T-cell (primary cell): ENCODE results near the gene CALML5. TPM values are rescaled to one million over a fixed set of nuclear protein-coding genes. Genes with fewer than 3 reads are reported as not detected.

Experiments used
- ATAC-seq, 4 experiments: fragments of 200-7000 bp in 3 of 4; fragments of 150-1000 bp in 1 of 4; cut with Tn5 transposase; replicated peaks in 1 of 4; 1 replicate in 3 of 4; 2 replicates in 1 of 4; pipeline ENCODE4 v1.10.0; 2021; ENCODE audit warnings: moderate library complexity in 3 of 4, mild to moderate bottlenecking in 2 of 4, moderate number of reproducible peaks in 1 of 4
- CTCF ChIA-PET, 2 donors: fragments of 300-600 bp; sonication (Branson Sonifier 250); formaldehyde crosslinking; loops; one replicate each; lab custom pipeline; 2022; ENCODE audit warnings: antibody characterized with exemption in 2 of 2; lab: Charles Lee
- POLR2A ChIA-PET, 2 donors: fragments of 300-600 bp; sonication (Branson Sonifier 250); formaldehyde crosslinking; loops; one replicate each; lab custom pipeline; 2022; ENCODE audit warnings: antibody characterized with exemption in 2 of 2; lab: Charles Lee
- DNase-seq, 35 experiments: peaks; one replicate each; pipeline versions ENCODE4 v3.0.0 to v3.0.0-alpha.2; 2013 to 2023
- H3K27ac ChIP-seq: one replicate; pipeline ENCODE4 v1.5.1; 2013; ENCODE audit warnings: low read length
- H3K27me3 ChIP-seq, 2 experiments: replicated peaks in 1 of 2; 1 replicate in 1 of 2; 2 replicates in 1 of 2; pipeline versions ENCODE4 v1.6.1 to v1.7.0; 2013; ENCODE audit warnings: low read length in 1 of 2, mixed read lengths in 1 of 2; ENCODE audit not compliant: control insufficient read depth in 2 of 2, insufficient read depth in 2 of 2; ENCODE audit errors: extremely low read depth in 1 of 2
- H3K36me3 ChIP-seq, 2 donors: 1 replicate in 1 of 2; 2 replicates in 1 of 2; pipeline versions ENCODE4 v1.6.1 to v1.7.0; 2013; ENCODE audit warnings: low read length in 1 of 2; ENCODE audit not compliant: control insufficient read depth in 2 of 2, insufficient read depth in 1 of 2; ENCODE audit errors: extremely low read depth in 1 of 2
- H3K4me1 ChIP-seq, 2 experiments: 1 replicate in 1 of 2; 2 replicates in 1 of 2; pipeline versions ENCODE4 v1.6.1 to v1.7.0; 2013; ENCODE audit warnings: low read length in 2 of 2, mixed read lengths in 1 of 2; ENCODE audit not compliant: insufficient read depth in 2 of 2, control insufficient read depth in 1 of 2; ENCODE audit errors: extremely low read depth in 1 of 2
- H3K4me3 ChIP-seq, 2 donors: 1 replicate in 1 of 2; 2 replicates in 1 of 2; pipeline versions ENCODE4 v1.5.1 to v1.7.0; 2013; ENCODE audit warnings: mild to moderate bottlenecking in 2 of 2, low read length in 1 of 2, moderate library complexity in 1 of 2; ENCODE audit not compliant: control insufficient read depth in 1 of 2; ENCODE audit errors: extremely low read depth in 1 of 2
- H3K9me3 ChIP-seq: 2 replicates; pipeline ENCODE4 v1.7.0; 2013
- H3K27ac Mint-ChIP-seq, 2 donors: one replicate each; pipeline ENCODE4 v1.8.0; 2020 to 2021; ENCODE audit warnings: mild to moderate bottlenecking in 2 of 2, mixed read lengths in 2 of 2
- H3K27me3 Mint-ChIP-seq, 2 donors: one replicate each; pipeline ENCODE4 v1.8.0; 2021 to 2022; ENCODE audit warnings: mixed read lengths in 2 of 2
- H3K36me3 Mint-ChIP-seq: one replicate; pipeline ENCODE4 v1.8.0; 2021; ENCODE audit warnings: mixed read lengths
- H3K4me1 Mint-ChIP-seq, 3 donors: one replicate each; pipeline ENCODE4 v1.8.0; 2020 to 2022; ENCODE audit warnings: mixed read lengths in 3 of 3, mild to moderate bottlenecking in 1 of 3
- H3K4me3 Mint-ChIP-seq, 3 donors: one replicate each; pipeline ENCODE4 v1.8.0; 2020 to 2022; ENCODE audit warnings: mild to moderate bottlenecking in 3 of 3, mixed read lengths in 3 of 3, moderate library complexity in 3 of 3
- H3K9me3 Mint-ChIP-seq, 3 donors: one replicate each; pipeline ENCODE4 v1.8.0; 2020 to 2022; ENCODE audit warnings: mixed read lengths in 3 of 3
- WGBS: methylation state at CpG from one replicate; pipeline ENCODE4 v1.1.5; 2013; ENCODE audit warnings: missing lambda C conversion rate; ENCODE audit not compliant: insufficient coverage; 5-methylcytosine and 5-hydroxymethylcytosine counted together
- total RNA-seq, 35 experiments: library from RNA in 6 of 35; stranded (reverse) in 6 of 35; fragments of 120-200 nt in 1 of 35; gene quantifications; one replicate each; pipeline versions ENCODE4 v1.2.1 to v1.2.4 and lab custom pipeline; 2013 to 2026

Gene CALML5
- total RNA-seq, 5 donors from 2014 or later (not counting 1 experiment from before 2014, with no cell fraction given) = not detected

- Mint-ChIP-seq H3K9me3 (no peaks in the 10 kb centered on the region), H3K36me3 (no peaks in the 10 kb centered on the region), H3K27me3 (peaks cover 0 to 3% of the 10 kb centered on the region in 2 donors), H3K4me3 (no peak overlapping the region), H3K27ac (no peak overlapping the region), H3K4me1 (no peaks in the 10 kb centered on the region)
- ATAC-seq = no peak
- Histone ChIP-seq H3K4me1 (no peaks in the 10 kb centered on the region), H3K9me3 (no peaks in the 10 kb centered on the region), H3K27me3 (peaks cover 0 to 10% of the 10 kb centered on the region in 2 experiments), H3K27ac (no peak overlapping the region), H3K36me3 (no peaks in the 10 kb centered on the region), H3K4me3 (no peak overlapping the region)
- no peak for DNase-seq
- POLR2A ChIA-PET = no interaction called here
- CTCF ChIA-PET = no interaction called here
- WGBS = 85% methylated on average over 32 of the region's 34 CpGs
Measured at GRCh38 chr10:5525561-5526341, 26.4 kb upstream of the CALML5 start.

- no peak within 1 kb of the TSS for H3K27ac Mint-ChIP-seq
Measured at GRCh38 chr10:5524641-5525560, 25.5 kb upstream of the CALML5 start, which contains the start of gene CALML3. CALML3 (plus strand) TSS chr10:5524961; CDS start chr10:5525086, 125 bp downstream.

GRCh38 chr10:5523796-5524574 is 24.6 kb upstream of the CALML5 start:
- no peaks in the 10 kb centered on the region for H3K27me3 Mint-ChIP-seq
- CTCF ChIA-PET = no interaction called here
- Histone ChIP-seq H3K4me1 (no peaks in the 10 kb centered on the region), H3K9me3 (no peaks in the 10 kb centered on the region), H3K27ac (no peak overlapping the region), H3K36me3 (no peaks in the 10 kb centered on the region), H3K4me3 (no peak overlapping the region), H3K27me3 (peaks cover 0 to 10% of the 10 kb centered on the region in 2 experiments)
- no peak overlapping the region for H3K27ac Mint-ChIP-seq
- H3K9me3 Mint-ChIP-seq = peaks cover 0 to 3% (median 2%) of the 10 kb centered on the region in 3 donors
- H3K36me3 Mint-ChIP-seq = no peaks in the 10 kb centered on the region
- DNase-seq = no peak
- WGBS = 69% methylated on average over 3 of the region's 11 CpGs
- ATAC-seq = no peak
- no peak overlapping the region for H3K4me3 Mint-ChIP-seq
- H3K4me1 Mint-ChIP-seq = no peaks in the 10 kb centered on the region
- POLR2A ChIA-PET = no interaction called here

More at GRCh38 chr10:5524641-5525560, 25.5 kb upstream of the CALML5 start, which contains the start of gene CALML3:
- ATAC-seq (no peak), DNase-seq (no peak)
- Histone ChIP-seq H3K27ac (no peak within 1 kb of the TSS), H3K4me3 (no peak within 1 kb of the TSS), H3K36me3 (no peaks in the 10 kb centered on the region), H3K9me3 (no peaks in the 10 kb centered on the region), H3K27me3 (peaks cover 0 to 10% of the 10 kb centered on the region in 2 experiments), H3K4me1 (no peaks in the 10 kb centered on the region)
- ChIA-PET POLR2A (no interaction called here), CTCF (no interaction called here)
- WGBS = 93% methylated on average over 64 of the region's 64 CpGs
- Mint-ChIP-seq H3K27me3 (peaks cover 0 to 3% of the 10 kb centered on the region in 2 donors), H3K4me3 (no peak within 1 kb of the TSS), H3K36me3 (no peaks in the 10 kb centered on the region), H3K9me3 (no peaks in the 10 kb centered on the region), H3K4me1 (no peaks in the 10 kb centered on the region)

GRCh38 chr10:5522913-5523560 is 23.7 kb upstream of the CALML5 start:
- ChIA-PET CTCF (no interaction called here), POLR2A (no interaction called here)
- Mint-ChIP-seq H3K9me3 (peaks cover 0 to 4% (median 3%) of the 10 kb centered on the region in 3 donors), H3K4me3 (no peak overlapping the region), H3K4me1 (no peaks in the 10 kb centered on the region), H3K36me3 (no peaks in the 10 kb centered on the region), H3K27me3 (no peaks in the 10 kb centered on the region), H3K27ac (no peak overlapping the region)
- H3K27ac ChIP-seq = no peak overlapping the region
- H3K4me1 ChIP-seq = no peaks in the 10 kb centered on the region
- DNase-seq = no peak
- no peak for ATAC-seq
- H3K36me3 ChIP-seq = no peaks in the 10 kb centered on the region
- H3K4me3 ChIP-seq = no peak overlapping the region
- WGBS = 93% methylated on average over 3 of the region's 7 CpGs
- peaks cover 0 to 10% of the 10 kb centered on the region in 2 experiments for H3K27me3 ChIP-seq
- no peaks in the 10 kb centered on the region for H3K9me3 ChIP-seq

- Mint-ChIP-seq H3K27me3 (peaks cover 3 to 12% of the 10 kb centered on the region in 2 donors), H3K4me3 (no peak overlapping the region), H3K27ac (no peak overlapping the region), H3K4me1 (no peaks in the 10 kb centered on the region), H3K36me3 (no peaks in the 10 kb centered on the region), H3K9me3 (peaks cover 0 to 10% (median 4%) of the 10 kb centered on the region in 3 donors)
- CTCF ChIA-PET = no interaction called here
- peaks cover 0 to 13% of the 10 kb centered on the region in 2 experiments for H3K27me3 ChIP-seq
- H3K9me3 ChIP-seq = no peaks in the 10 kb centered on the region
- ATAC-seq = no peak
- DNase-seq = no peak
- H3K27ac ChIP-seq = no peak overlapping the region
- 67% methylated on average over 3 of the region's 3 CpGs for WGBS
- H3K36me3 ChIP-seq = no peaks in the 10 kb centered on the region
- POLR2A ChIA-PET = no interaction called here
- no peaks in the 10 kb centered on the region for H3K4me1 ChIP-seq
- no peak overlapping the region for H3K4me3 ChIP-seq
Measured at GRCh38 chr10:5519054-5519453, 19.7 kb upstream of the CALML5 start.
